Aorta (tissue), 5 donors: ENCODE results near the gene OR5P2. TPM values are rescaled to one million over a fixed set of nuclear protein-coding genes. Genes with fewer than 3 reads are reported as not detected.
"Not testable (repeated sequence)": the region's sequence is repeated elsewhere in the genome, so short reads cannot be mapped to it uniquely, and the experiment has no call there.

Experiments used
- ATAC-seq: fragments of 200-7000 bp; cut with Tn5 transposase; one replicate; pipeline ENCODE4 v1.9.1; 2022; ENCODE audit warnings: moderate library complexity; ENCODE audit not compliant: low FRiP score
- DNase-seq, 2 donors: peaks; one replicate each; pipeline ENCODE4 v3.0.0-alpha.2; 2020
- H3K27ac ChIP-seq, 2 donors: one replicate each; pipeline ENCODE4 v1.5.1; 2013; ENCODE audit warnings: low read length in 2 of 2, mild to moderate bottlenecking in 2 of 2, moderate library complexity in 2 of 2, control low read depth in 1 of 2, inconsistent platforms in 1 of 2, low read depth in 1 of 2
- H3K27me3 ChIP-seq, 2 donors: one replicate each; pipeline ENCODE4 v1.6.1; 2013; ENCODE audit warnings: control low read depth in 1 of 2, low read length in 1 of 2, mild to moderate bottlenecking in 1 of 2, moderate library complexity in 1 of 2; ENCODE audit not compliant: insufficient read depth in 2 of 2, control insufficient read depth in 1 of 2
- H3K36me3 ChIP-seq, 2 donors: one replicate each; pipeline ENCODE4 v1.6.1; 2013; ENCODE audit warnings: control low read depth in 1 of 2, low read length in 1 of 2, mild to moderate bottlenecking in 1 of 2; ENCODE audit not compliant: insufficient read depth in 2 of 2, control insufficient read depth in 1 of 2
- H3K4me1 ChIP-seq, 2 donors: one replicate each; pipeline ENCODE4 v1.6.1; 2013; ENCODE audit warnings: low read length in 2 of 2, control low read depth in 1 of 2, mild to moderate bottlenecking in 1 of 2, moderate library complexity in 1 of 2; ENCODE audit not compliant: insufficient read depth in 2 of 2, control insufficient read depth in 1 of 2
- H3K4me3 ChIP-seq, 2 donors: one replicate each; pipeline ENCODE4 v1.5.1; 2013; ENCODE audit warnings: low read length in 2 of 2, control low read depth in 1 of 2, mild to moderate bottlenecking in 1 of 2
- H3K9me3 ChIP-seq: one replicate; pipeline ENCODE4 v1.6.1; 2013; ENCODE audit warnings: mild to moderate bottlenecking, low read length; ENCODE audit not compliant: control insufficient read depth
- WGBS, 2 donors: extraction: QIAGEN DNeasy Blood & Tissue Kit; methylation state at CpG; one replicate each; pipeline ENCODE4 v1.1.7; 2013; 5-methylcytosine and 5-hydroxymethylcytosine counted together
- intact Hi-C, 2 donors: fragments of 100-400 bp; cut with DNase I; formaldehyde crosslinking; loops; one replicate each; pipeline versions ENCODE4 v1.14.2 to v1.15.0; 2022
- long read RNA-seq, 2 donors: library from polyadenylated mRNA; unstranded; transcript quantifications; one replicate each; pipeline ENCODE4 v2.0.0, GENCODE V29; 2020 to 2021
- polyA plus RNA-seq, 2 donors: library from polyadenylated mRNA; stranded (reverse); fragments of 200-250 nt; gene quantifications; one replicate each; pipeline ENCODE4 v1.2.3, GENCODE V29; 2013
- total RNA-seq, 2 donors: library from RNA; stranded (reverse); fragmentation: NEBNext Ultra II Directional; extraction: Animal tissue kit (Norgen Biotek cat#: 25700); gene quantifications; one replicate each; pipeline ENCODE4 v1.2.1, GENCODE V29; 2021
- donor health status: healthy with polysubstance abuse.
- donor health status: Bipolar disorder and iron deficiency.
- donor health status: DM: no; HTN: no; CAD: no.
- donor health status: DM: no; HTN: no; CAD: no.
- donor health status: DM: yes; HTN: yes; CAD: no.

OR5P2 gene, protein sequence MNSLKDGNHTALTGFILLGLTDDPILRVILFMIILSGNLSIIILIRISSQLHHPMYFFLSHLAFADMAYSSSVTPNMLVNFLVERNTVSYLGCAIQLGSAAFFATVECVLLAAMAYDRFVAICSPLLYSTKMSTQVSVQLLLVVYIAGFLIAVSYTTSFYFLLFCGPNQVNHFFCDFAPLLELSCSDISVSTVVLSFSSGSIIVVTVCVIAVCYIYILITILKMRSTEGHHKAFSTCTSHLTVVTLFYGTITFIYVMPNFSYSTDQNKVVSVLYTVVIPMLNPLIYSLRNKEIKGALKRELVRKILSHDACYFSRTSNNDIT
- total RNA-seq (not detected), polyA plus RNA-seq (not detected)
- long read RNA-seq, donor 1: 0 reads
- long read RNA-seq, donor 2: 0 reads

GRCh38 chr11:7796842-7797241 lies at the start of gene OR5P2:
Gene OR5P2, minus strand, starts transcription at chr11:7796942. Its CDS starts 0 bp downstream, at chr11:7796942.
- Histone ChIP-seq H3K4me3 (no peak within 1 kb of the TSS), H3K4me1 (no peaks in the 10 kb centered on the region), H3K36me3 (no peaks in the 10 kb centered on the region), H3K27ac (no peak within 1 kb of the TSS), H3K27me3 (no peaks in the 10 kb centered on the region), H3K9me3 (no peaks in the 10 kb centered on the region)
- DNase-seq (no peak), ATAC-seq (no peak)
- intact Hi-C loops: no loop called here
- WGBS, 2 donors: 90 to 93% methylated on average over 5 of the region's 5 CpGs

DNA sequence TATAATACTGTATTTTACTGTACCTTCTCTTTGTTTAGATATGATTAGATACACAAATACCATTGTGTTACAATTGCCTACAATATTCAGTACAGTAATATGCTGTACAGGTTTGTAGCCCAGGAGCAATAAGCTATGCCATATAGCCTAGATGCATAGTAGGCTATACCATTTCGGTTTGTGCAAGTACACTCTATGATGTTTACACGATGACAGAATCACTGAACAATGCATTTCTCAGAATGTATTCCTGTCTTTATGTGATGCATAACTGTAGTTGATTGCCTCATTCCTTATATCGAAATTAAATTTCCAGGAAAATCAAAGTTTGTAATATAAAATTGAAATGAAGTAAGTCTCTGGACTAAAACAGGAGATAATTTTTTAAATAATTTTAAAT lies 49.3 kb upstream of the OR5P2 start:
- H3K4me3 ChIP-seq: no peak overlapping the region
- H3K36me3 ChIP-seq: no peaks in the 10 kb centered on the region
- ATAC-seq: no peak
- intact Hi-C loops: no loop called here
- no peak for DNase-seq
- WGBS, 2 donors: 81 to 86% methylated on average over 3 of the region's 3 CpGs
- H3K27me3 ChIP-seq: no peaks in the 10 kb centered on the region
- no peaks in the 10 kb centered on the region for H3K4me1 ChIP-seq
- no peaks in the 10 kb centered on the region for H3K9me3 ChIP-seq
- H3K27ac ChIP-seq: no peak overlapping the region

DNA sequence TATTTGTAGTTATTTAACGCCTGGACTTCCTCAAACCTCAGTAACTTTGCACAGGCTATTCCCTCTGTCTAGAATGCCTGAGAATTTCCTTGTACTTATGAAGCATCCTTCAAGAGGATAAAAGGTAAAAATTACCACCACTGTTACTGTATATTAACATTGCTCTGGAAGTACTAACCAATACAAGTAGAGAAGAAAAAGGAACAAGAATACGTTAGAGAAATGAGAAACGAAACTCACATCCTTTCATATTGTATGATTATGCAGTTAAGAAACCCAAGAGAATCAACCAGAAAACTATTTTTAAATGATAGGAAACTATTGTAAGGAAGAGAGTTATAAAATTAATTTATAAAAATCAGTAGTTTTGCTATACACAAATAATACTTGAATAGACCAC lies 48.2 kb upstream of the OR5P2 start:
- no peaks in the 10 kb centered on the region for H3K27me3 ChIP-seq
- 37 to 41% methylated on average over 3 of the region's 3 CpGs for WGBS, 2 donors
- no peak overlapping the region for H3K27ac ChIP-seq
- DNase-seq (no peak), ATAC-seq (no peak)
- H3K4me3 ChIP-seq: no peak overlapping the region
- intact Hi-C loops: no loop called here
- H3K9me3 ChIP-seq: no peaks in the 10 kb centered on the region
- H3K4me1 ChIP-seq: no peaks in the 10 kb centered on the region
- no peaks in the 10 kb centered on the region for H3K36me3 ChIP-seq

GRCh38 chr11:7844521-7844920 lies 47.8 kb upstream of the OR5P2 start:
- no peak for ATAC-seq

DNA sequence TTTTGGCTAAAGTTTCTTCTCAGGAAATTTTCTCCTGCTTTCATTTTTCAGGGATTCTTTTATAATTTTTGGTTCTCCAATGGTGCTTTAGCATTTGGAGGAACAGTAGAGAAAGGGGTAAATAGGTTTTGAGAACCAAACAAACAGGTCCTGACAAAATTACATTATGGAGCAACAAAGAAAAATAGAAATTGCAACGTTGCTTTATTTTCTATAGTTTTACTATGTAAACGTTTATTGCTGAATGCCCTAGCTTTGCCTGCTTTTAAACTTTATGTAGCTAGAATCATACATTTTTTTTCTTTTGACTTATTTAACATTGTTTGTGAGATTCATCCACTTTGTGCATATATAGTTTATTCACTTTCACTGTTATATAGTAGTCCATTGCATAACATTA lies 43.8 kb upstream of the OR5P2 start:
- Histone ChIP-seq H3K27ac (no peak overlapping the region), H3K36me3 (no peaks in the 10 kb centered on the region), H3K9me3 (no peaks in the 10 kb centered on the region), H3K27me3 (no peaks in the 10 kb centered on the region), H3K4me3 (no peak overlapping the region), H3K4me1 (no peaks in the 10 kb centered on the region)
- 71 to 76% methylated on average over 2 of the region's 2 CpGs for WGBS, 2 donors
- ATAC-seq: no peak
- intact Hi-C loops: no loop called here
- no peak for DNase-seq

More at GRCh38 chr11:7844521-7844920, 47.8 kb upstream of the OR5P2 start:
- H3K27ac ChIP-seq: no peak overlapping the region
- WGBS, 2 donors: 19 to 23% methylated on average over 1 of the region's 1 CpG
- H3K36me3 ChIP-seq: no peaks in the 10 kb centered on the region
- H3K4me1 ChIP-seq: no peaks in the 10 kb centered on the region
- no peaks in the 10 kb centered on the region for H3K27me3 ChIP-seq
- no peaks in the 10 kb centered on the region for H3K9me3 ChIP-seq
- H3K4me3 ChIP-seq: no peak overlapping the region
- DNase-seq: no peak
- intact Hi-C loops: no loop called here

DNA sequence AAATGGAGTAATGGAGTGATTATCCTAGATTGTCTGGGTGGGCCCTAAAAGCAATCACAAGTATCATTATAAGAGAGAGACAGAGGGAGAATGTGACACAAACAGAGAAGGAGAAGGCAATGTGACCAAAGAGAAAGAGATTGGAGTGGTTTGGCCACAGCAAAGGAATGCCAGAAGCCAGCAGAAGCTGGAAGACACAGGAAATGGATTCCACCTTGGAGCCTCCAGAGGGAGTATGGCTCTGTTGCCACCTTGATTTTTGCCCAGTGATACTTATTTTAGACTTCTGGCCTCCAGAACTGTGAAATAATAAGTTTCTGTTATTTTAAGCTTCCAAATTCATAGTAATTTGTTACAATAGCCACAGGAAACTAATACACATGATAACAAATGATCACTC lies 36.8 kb upstream of the OR5P2 start:
- Histone ChIP-seq H3K4me3 (no peak overlapping the region), H3K27me3 (no peaks in the 10 kb centered on the region), H3K9me3 (no peaks in the 10 kb centered on the region), H3K4me1 (no peaks in the 10 kb centered on the region), H3K27ac (no peak overlapping the region), H3K36me3 (no peaks in the 10 kb centered on the region)
- ATAC-seq: no peak
- intact Hi-C loops: no loop called here
- DNase-seq: no peak

GRCh38 chr11:7830740-7831139 lies 34.0 kb upstream of the OR5P2 start, which contains the start of gene OR5P3:
Gene OR5P3, minus strand, starts transcription at chr11:7830840.
- Histone ChIP-seq H3K36me3 (no peaks in the 10 kb centered on the region), H3K27me3 (no peaks in the 10 kb centered on the region), H3K9me3 (no peaks in the 10 kb centered on the region), H3K4me3 (no peak within 1 kb of the TSS), H3K4me1 (no peaks in the 10 kb centered on the region), H3K27ac (no peak within 1 kb of the TSS)
- DNase-seq: no peak
- intact Hi-C loops: no loop called here
- ATAC-seq: no peak

- Histone ChIP-seq H3K27ac (no peak overlapping the region), H3K27me3 (no peaks in the 10 kb centered on the region), H3K9me3 (no peaks in the 10 kb centered on the region), H3K4me3 (no peak overlapping the region), H3K4me1 (no peaks in the 10 kb centered on the region), H3K36me3 (no peaks in the 10 kb centered on the region)
- intact Hi-C loops: no loop called here
- ATAC-seq (no peak), DNase-seq (no peak)
- WGBS, 2 donors: 76 to 77% methylated on average over 3 of the region's 3 CpGs
These were observed 29.6 kb upstream of the OR5P2 start for GRCh38 chr11:7826324-7826723.

GRCh38 chr11:7820417-7820816 lies 23.7 kb upstream of the OR5P2 start:
- H3K4me1 ChIP-seq, DNase-seq, H3K9me3 ChIP-seq, ATAC-seq, intact Hi-C loops, H3K4me3 ChIP-seq, H3K36me3 ChIP-seq, H3K27ac ChIP-seq, H3K27me3 ChIP-seq: not testable (repeated sequence)
- WGBS, 2 donors: 88 to 92% methylated on average over 3 of the region's 3 CpGs
